HG02938 (cell line): ENCODE measurements around the gene MPO.
A peak's percentile ranks its signal among the peaks of the same experiment; 100 is the strongest.

Source experiments
- ATAC-seq: cut with Tn5 transposase; IDR thresholded peaks from one replicate; pipeline ENCODE4 v1.9.1; 2021; ENCODE audit warnings: mild to moderate bottlenecking, moderate library complexity; ENCODE audit not compliant: unreplicated experiment

MPO gene, protein sequence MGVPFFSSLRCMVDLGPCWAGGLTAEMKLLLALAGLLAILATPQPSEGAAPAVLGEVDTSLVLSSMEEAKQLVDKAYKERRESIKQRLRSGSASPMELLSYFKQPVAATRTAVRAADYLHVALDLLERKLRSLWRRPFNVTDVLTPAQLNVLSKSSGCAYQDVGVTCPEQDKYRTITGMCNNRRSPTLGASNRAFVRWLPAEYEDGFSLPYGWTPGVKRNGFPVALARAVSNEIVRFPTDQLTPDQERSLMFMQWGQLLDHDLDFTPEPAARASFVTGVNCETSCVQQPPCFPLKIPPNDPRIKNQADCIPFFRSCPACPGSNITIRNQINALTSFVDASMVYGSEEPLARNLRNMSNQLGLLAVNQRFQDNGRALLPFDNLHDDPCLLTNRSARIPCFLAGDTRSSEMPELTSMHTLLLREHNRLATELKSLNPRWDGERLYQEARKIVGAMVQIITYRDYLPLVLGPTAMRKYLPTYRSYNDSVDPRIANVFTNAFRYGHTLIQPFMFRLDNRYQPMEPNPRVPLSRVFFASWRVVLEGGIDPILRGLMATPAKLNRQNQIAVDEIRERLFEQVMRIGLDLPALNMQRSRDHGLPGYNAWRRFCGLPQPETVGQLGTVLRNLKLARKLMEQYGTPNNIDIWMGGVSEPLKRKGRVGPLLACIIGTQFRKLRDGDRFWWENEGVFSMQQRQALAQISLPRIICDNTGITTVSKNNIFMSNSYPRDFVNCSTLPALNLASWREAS

DNA sequence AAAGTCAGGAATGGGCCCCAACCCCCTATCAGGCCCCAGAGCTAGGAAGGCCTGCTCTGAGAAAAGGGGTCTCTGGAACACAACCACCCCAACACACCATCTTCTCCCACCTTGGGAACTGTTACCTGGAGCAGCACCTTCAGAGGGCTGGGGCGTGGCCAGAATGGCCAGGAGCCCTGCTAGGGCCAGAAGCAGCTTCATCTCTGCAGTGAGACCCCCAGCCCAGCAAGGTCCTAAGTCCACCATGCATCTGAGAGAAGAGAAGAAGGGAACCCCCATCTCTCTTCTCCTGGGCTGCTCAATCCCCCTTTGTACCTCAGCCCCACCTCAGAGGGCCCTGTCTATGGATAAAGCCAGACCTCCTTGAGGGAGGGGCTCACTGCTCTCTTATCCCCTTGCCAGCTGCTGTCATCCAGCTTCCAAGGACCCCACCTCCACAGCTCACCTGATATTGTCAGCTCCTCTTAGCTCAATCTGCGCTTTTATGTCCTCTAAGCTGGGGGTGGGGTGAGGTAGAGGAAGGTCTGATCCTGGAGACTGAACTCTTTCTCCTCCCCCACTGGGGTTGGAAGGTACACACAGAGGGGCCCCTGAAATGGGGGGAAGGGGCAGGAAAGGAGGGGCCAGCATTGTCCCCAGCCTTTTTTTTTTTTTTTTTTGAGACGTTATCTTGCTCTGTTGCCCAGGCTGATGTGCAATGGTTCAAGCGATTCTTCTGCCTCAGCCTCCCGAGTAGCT, at the start of gene MPO:
Gene MPO, minus strand, starts transcription at position 456 of the 738 bp plus-strand sequence. Its CDS starts 177 bp downstream, at position 279.
- ATAC-seq, result no peak

DNA sequence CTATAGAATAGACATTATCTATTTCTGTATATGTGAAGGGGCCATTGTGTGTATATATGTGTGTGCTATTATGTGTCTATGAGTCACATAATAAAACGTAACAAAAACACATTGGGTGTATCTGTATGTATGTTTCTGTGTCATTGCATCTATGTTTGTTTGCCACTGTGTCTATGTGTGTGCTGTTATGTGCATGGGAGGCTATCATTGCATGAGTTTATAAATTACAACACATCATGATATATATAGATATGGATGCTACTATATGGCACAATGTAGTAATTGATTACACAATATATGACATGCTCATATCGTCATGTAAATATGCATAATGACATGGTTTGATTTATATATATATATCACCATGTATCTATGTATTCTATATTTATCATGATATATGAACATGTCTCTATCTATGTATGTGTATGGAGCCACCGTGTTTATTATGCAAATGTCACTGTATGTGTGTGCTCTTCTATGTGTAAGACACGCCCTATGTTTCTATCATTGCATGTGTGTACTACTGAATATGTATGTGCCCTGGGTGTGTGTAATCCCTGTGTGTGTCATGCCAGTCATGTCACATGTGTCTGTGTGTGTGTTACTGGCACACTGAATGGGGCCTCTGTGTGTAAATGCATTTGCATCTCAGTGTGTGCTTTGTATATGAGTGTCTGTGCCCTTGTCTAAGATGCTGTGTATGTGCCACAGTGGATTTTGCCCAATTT, 49.2 kb upstream of the MPO start:
- peak; percentile 22 for ATAC-seq

DNA sequence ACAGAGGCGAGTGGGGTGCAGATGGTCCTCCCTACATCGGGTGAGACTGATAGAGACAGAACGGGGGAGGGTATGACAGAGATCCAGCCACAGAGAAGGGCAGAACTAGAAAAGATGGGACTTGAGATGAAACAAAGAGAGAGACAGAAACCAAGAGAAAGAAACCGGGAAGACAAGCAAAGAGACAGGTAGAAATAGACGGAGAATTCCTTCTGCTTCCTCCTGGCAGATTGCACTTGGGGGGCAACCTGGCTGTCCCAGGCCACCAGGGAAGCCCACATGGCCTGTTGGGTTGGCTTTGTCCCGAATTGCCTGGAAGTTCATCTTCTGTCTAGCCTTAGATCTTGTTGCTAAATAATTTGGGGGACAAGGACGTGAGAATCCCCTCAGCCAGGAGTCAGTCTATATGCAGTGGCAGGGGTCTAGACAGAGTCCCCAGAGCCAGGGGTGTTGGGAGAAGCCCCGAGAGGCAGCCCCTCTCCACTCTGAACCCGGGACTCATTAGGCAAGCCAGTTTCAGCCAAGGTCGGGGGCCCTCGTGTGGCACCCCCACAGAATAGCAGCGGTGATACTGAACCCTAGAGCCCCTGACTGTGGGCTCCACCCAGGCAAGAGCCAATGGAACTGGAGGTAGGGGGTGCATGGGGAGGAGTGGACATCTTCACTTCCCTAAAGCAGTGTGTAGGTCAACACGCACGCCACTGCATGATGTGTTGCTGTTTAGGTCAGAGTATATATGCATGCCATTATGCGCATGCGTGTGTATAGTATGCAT, 48.5 kb upstream of the MPO start:
- ATAC-seq, result peak; percentile 43

DNA sequence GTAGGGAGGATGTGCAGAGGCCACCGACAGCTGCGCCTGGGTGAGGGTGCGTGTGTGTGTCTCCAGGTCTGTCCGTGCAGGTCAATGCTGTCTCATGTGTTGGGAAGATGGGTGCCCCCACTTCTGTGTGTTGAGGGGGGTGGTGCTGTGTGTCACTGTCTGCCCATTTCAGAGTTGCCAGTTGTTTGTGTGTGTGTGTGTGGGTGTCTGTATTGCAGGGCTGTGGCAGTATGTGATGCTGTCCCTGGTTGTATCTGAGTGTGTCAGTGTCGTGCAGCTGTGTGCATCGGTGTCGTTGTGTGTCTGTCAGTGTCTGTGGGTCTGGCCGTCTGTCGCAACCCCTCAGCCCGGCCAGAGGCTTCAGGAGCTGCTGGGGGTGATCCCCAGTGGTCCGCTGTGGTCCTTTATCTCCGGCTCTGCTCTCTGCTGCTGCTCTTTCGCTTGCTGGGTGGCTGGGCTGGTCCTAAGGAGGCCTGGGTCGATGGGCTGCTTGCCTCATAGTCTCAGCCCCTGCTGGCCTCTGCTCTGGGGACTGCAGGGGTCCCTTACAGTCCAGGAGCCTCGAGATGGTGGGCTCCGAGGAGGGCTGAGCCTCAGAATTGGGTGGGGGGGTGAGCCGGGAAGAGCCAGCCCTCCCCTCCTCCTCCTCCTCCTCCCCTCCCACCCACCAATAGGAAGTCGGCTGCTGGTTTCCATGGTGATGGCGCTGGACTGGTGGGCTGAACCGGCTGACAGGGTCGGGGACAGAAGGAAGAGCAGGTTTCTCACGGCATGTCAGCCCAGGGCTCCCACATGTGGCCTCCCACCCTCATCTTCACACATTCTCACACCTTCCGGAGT, 47.7 kb upstream of the MPO start, which contains the start of gene TSPOAP1:
Gene TSPOAP1, minus strand, starts transcription at position 601 of the 840 bp plus-strand sequence. CDS start 875 bp downstream, outside the sequence.
- ATAC-seq, result no peak

DNA sequence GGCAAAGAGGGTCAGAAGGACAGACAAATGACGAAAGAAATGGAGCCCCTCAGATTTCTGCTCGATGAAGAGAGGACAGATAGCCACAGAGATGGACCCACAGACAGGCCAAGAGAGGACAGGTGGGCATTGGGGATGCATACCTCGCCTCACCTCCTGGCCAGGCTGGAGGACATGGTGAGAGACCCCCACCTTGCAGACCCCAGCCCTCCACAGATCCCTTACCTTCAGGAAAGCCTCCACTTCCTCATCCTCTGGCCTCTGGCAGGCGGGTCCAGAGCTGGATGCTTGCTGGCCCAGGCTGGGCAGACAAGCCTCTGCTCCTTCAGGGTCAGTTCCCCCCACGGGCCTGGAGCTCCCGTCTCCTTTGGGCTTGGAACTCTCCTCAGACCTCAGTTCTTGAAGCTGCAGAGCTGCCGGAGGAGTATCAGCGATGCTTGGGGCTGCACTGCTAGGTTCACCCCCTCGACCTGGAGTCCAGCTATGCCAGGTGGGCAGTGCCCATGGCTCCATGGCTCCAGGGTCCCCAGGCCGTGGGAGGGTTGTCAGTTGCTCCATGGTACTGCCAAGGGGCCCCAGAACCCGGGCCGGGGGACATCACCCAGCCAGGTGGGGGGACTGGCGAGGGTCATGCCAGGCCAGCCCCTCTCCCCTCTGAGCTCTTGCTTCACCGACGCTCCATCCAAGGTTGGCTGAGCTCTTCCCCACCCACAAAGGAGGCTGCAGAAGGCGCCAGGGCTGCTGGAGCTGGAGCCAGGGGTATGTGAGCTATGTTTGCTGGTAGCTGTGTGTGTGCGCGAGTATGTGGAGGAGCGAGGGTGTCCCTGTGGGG, 46.8 kb upstream of the MPO start:
- ATAC-seq, result no peak

DNA sequence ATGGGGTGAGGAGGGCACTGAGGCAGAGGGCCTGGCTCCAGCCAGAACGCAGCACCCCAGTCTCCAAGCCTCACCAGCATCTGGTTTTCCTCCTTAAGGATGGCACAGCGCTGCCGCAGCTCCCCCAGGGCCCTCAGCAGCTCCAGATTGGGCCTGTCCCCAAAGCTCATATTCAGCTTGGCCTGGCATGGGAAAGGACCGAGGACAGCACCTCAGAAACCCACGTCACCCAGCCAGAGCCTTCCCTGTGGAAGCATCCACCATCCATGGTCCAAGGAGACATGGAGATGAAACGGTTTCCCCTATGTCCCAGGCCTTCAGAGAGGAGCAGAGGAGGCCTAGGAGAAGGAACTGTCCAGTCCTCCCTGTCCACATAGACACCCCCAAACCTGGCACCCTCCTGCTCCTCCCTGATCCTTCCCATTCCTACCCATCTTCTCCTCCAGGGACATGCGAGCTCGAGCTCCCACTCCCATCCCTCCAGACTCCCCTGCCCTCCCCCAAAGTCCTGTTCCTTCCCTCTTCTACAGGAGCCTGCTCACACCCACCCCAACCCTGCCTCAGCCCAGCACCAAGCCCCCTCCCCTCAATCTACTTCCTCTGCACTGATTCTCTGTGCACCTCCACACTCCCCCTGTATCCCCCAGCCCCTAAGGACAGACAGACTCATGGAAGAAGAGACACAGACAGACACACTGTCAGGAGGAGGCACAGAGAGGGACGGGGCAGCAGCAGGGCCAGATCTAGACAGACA, 46.1 kb upstream of the MPO start:
- no peak for ATAC-seq

DNA sequence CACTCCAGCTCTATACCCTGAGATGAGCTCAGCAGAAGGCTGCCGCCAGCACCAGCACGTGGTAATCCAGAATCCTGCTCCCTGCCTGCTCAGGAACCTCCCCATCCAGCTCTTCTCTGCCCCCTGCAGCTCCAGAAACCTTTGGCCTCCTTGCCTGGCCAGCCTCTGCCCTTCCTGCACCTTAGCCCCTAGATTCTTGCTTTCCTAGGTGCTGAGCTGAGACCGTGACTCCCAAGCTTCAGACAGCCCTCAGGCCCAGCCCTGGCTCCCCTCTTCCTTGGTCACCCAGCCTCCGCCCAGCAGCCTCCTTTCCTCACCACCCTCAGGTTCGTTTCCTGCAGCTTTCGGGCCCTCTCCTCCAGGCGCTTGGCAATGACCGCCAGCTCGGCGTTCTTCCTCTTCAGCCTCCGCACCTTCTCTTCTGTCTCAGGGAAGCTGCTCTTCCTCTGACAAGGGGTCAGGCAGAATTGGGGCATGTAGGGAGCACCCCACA, 45.3 kb upstream of the MPO start:
- ATAC-seq, result no peak

DNA sequence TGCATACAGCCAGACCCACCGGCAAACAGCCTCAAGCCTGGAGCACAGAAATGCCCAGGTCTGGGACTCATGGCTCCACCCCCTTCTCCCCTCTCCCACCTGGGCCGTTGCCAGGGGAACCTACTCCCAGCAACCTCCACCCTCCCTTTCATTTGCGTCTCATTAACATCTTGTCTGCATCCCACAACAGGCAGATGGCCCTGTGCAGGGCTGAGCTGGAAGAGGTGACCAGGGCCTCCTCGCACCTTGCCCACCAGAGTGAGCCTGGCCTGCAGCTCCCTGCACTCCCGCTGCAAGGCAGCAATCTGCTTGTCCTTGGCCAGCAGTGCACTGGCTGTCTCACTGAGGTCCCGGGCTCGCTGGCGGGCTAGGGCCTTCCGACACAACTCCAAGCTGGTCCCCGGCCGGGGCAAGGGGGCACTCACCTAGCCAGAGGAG, 44.6 kb upstream of the MPO start:
- no peak for ATAC-seq

DNA sequence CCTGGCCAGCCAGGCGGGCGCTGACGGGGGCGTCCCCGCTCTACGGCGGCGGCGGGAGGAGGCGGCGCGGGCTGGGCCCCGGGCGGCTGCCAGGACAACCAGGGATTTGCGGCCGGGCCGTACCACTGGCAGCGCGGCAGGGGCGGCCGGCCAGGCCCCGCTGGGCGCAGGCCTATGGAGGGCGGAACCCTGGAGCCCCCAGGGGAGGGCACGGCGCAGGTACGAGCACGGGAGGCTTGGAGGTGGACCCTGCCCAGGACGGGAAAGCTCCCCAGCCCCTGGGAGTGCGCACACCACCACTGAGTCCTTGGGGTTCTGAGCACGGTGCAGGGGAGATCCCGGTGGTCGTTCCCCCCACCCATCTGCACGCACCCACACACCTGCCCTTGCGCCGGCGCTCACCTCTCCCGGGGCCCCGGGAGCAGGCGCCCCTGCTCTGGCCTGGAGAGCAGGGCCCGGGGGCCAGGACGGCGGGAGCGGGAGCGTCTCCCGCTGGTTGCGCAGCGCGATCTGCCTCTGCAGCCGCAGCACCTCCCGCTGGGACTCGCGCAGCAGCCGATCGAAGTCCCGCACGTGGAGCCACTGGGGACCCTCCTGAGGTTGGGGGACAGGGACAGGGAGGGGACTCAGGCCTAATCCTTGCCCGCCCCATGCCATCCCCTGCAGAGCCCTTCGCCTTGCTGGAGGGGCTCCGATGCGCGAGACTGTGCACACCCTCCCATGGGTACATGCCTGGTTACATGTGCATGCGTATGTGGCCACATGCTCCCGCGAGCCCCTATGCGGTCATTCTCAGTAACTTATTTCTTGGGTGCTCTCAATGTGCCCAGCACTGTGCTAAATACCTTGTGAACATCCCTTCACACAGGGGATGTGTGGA, 43.9 kb upstream of the MPO start:
- no peak for ATAC-seq

DNA sequence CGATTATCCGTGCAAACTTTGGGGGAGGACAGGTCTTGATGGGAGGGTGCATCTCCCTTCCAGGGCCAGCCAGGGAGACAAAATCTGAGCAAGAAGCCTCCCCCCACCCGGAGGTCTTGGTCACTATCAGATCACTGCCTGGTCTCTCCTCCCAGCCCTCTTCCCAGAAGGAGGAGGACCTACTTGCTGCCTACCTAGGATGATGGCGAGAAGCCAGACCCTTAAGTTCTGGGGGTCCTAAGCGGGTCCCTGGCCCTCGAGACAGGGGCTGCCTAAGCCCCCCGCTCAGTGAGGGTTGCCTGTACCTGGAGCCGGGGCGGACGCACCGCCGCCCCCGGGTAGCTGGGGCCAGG, 43.3 kb upstream of the MPO start:
- ATAC-seq, result no peak

DNA sequence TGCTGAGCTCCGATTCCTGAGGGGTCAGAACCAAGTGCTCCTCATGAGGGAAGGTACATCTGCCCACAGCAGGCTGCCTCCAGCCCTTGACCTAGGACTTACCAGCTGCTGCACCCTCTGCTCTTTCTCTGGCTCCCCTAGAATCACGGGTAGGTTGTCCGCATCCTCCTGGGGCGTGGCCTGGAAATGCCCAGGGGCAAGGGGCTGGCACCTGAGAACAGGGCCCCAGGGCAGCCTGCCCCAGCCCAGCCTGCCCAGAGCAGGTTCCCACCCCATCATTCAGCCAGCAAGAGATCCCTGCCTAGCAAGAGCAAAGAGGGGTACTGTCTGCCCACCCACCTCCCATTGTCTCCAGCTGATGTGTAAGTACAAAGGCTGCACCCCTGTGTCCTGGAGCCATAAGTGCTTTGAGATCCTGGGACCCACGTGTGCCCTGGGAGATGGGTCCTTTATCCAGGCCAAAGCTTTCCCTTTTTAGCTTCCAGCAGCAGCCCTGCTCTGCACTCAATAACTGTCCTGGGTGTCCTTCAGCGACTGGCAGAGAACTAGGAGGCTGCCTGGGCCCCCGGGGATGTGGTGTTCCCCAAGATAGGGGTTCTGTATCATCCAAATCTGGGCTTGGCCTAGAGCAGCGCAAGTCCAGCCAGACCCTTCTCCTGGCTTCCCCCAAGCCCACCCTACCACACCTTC, 42.8 kb upstream of the MPO start:
- no peak for ATAC-seq

DNA sequence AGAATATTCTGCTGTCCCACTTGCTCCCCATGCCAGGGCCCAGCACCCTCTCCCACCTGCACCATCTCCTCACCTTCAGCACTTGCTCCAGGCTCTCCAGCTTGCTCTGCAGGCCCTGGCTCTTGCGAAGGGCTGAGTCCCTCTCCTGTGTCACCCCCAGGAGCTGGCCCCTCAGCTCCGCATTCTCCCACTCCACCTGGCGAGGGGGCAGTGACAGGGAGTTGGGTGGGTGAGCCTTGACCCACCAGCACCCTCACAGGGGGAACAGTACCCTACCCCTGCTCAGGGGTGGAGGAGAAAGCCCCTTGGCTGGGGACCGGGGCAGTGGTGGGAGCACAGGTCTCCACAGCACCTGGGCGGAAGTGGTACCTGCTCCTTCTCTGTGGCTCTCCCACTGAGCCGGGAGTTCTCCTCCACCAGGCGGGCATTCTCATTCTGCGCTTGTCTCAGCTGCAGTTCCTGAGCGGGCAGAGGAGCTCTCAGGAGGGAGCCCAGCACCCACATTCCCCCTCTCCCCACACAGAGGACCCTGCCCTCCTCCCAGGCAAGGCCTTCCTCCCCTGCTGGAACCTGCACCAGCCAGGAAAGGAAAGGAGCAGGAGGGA, 41.9 kb upstream of the MPO start:
- ATAC-seq, result no peak

DNA sequence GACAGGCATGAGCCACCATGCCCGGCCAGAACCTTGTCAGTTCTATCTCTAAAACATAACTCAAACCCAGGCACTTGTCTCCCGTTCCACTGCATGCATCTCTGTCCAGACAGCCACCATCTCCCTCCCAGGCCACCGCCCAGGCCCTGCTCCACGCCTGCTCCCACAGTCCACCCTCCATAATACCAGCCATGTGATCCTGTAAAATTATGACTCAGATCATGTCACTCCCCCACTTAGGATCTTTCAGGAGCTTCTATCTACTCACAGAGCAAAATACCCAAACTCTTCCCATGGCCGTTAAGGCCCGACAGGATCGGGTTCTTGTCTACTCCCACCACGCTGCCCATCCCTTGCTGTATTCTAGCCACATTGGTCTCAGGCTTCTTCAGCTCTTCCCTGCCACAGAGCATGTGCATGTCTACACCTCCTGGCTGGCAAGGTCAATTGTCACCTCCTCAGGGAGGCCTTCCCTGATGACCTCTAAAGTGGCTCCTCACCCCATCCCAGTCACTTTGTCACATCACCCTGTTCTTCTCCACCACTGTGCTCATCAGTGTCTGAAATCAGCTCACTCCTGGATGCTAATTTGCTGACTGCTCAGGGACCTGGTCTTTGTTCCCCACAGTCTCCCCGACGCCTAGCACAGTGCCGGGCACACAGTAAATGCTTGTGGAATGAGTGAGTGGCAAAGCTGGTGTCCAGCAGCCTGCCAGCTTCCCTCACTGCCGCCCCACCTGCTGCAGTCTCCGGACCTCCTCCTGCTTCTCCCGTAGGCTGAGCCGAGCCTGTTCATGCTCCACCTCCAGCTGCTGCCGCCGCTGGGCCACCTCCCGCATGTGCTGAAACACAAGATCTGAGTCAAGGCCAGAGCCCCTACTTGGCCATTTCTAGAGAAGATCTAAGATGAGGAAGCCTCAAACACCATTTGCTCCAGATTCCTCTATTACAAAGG, 41.1 kb upstream of the MPO start:
- ATAC-seq, result no peak
